NCI-H748 (cell line): ENCODE data around the gene HS6ST1.

ENCODE experiments used
- DNase-seq: peaks from one replicate; lab custom pipeline; 2025; ENCODE audit not compliant: unreplicated experiment; lab: John Stamatoyannopoulos, UW

The HS6ST1 gene

GRCh38 chr2:128318776-128319464 lies at the start of gene HS6ST1:
Gene HS6ST1 (minus strand): TSS chr2:128318868. CDS start chr2:128318563, 305 bp downstream.
- DNase-seq: peak; percentile 78

GRCh38 chr2:128367601-128368359 lies 49.1 kb upstream of the HS6ST1 start:
- DNase-seq: peak; percentile 7

GRCh38 chr2:128366713-128367511 lies 48.2 kb upstream of the HS6ST1 start:
- no peak for DNase-seq

- DNase-seq: no peak
Observed at GRCh38 chr2:128365217-128365905, 46.7 kb upstream of the HS6ST1 start.

GRCh38 chr2:128364441-128364911 lies 45.8 kb upstream of the HS6ST1 start:
- DNase-seq: no peak

GRCh38 chr2:128363934-128364361 lies 45.3 kb upstream of the HS6ST1 start:
- no peak for DNase-seq

- DNase-seq: no peak
Observed at GRCh38 chr2:128362889-128363228, 44.2 kb upstream of the HS6ST1 start.

GRCh38 chr2:128362176-128362888 lies 43.7 kb upstream of the HS6ST1 start:
- no peak for DNase-seq

GRCh38 chr2:128361376-128362131 lies 42.9 kb upstream of the HS6ST1 start:
- no peak for DNase-seq

- no peak for DNase-seq
Observed at GRCh38 chr2:128360711-128361110, 42.0 kb upstream of the HS6ST1 start.

GRCh38 chr2:128359841-128360240 lies 41.2 kb upstream of the HS6ST1 start:
- no peak for DNase-seq

- no peak for DNase-seq
Observed at GRCh38 chr2:128358941-128359731, 40.5 kb upstream of the HS6ST1 start.

- no peak for DNase-seq
Observed at GRCh38 chr2:128357506-128358370, 39.1 kb upstream of the HS6ST1 start.

- no peak for DNase-seq
Observed at GRCh38 chr2:128356127-128356526, 37.5 kb upstream of the HS6ST1 start.

- no peak for DNase-seq
Observed at GRCh38 chr2:128354726-128355470, 36.2 kb upstream of the HS6ST1 start.

- no peak for DNase-seq
Observed at GRCh38 chr2:128354161-128354560, 35.5 kb upstream of the HS6ST1 start.

- DNase-seq: no peak
Observed at GRCh38 chr2:128350736-128351135, 32.1 kb upstream of the HS6ST1 start.
